K562 (cell line): ENCODE results near the gene PYGO2. TPM values are rescaled to one million over a fixed set of nuclear protein-coding genes. Genes with fewer than 3 reads are reported as not detected.

Experiments used
- CHD2 ChIP-seq: IDR thresholded peaks from 2 replicates; pipeline ENCODE4 v1.6.1; 2011; ENCODE audit warnings: low read depth, low read length
- CTCF ChIP-seq, 3 experiments: IDR thresholded peaks in 2 of 3; conservative IDR thresholded peaks in 1 of 3; 2 replicates each; pipeline ENCODE4 v1.5.1; 2011 to 2012; ENCODE audit warnings: low read length in 3 of 3, mild to moderate bottlenecking in 3 of 3, control low read depth in 2 of 3, improper control_type of control experiment in 1 of 3, inconsistent platforms in 1 of 3, low read depth in 1 of 3, mixed read lengths in 1 of 3, moderate library complexity in 1 of 3; ENCODE audit not compliant: insufficient read depth in 2 of 3
- DPF2 ChIP-seq: fragments of 450-650 bp; IDR thresholded peaks from 2 replicates; pipeline ENCODE4 v1.6.1; 2016
- ERF ChIP-seq: fragments of 450-650 bp; formaldehyde crosslinking; IDR thresholded peaks from 2 replicates; pipeline ENCODE4 v1.4.0; 2020; ENCODE audit warnings: mild to moderate bottlenecking, mixed read lengths
- HDAC6 ChIP-seq: IDR thresholded peaks from 2 replicates; pipeline ENCODE4 v1.6.1; 2012; ENCODE audit warnings: low read depth, mild to moderate bottlenecking, control low read depth, inconsistent platforms, low read length, moderate library complexity
- HLTF ChIP-seq: fragments of 450-650 bp; IDR thresholded peaks from 2 replicates; pipeline ENCODE4 v1.6.1; 2016
- KLF6 ChIP-seq: fragments of 250-450 bp; sonication (Bioruptor Pico); IDR thresholded peaks from 2 replicates; pipeline ENCODE4 v1.4.0; 2020; ENCODE audit warnings: mild to moderate bottlenecking, moderate library complexity, borderline replicate concordance
- NBN ChIP-seq: fragments of 450-650 bp; IDR thresholded peaks from 2 replicates; pipeline ENCODE4 v1.6.1; 2016; ENCODE audit warnings: low read depth, mild to moderate bottlenecking
- NCOA6 ChIP-seq: fragments of 450-650 bp; IDR thresholded peaks from 2 replicates; pipeline ENCODE4 v1.6.1; 2017; ENCODE audit warnings: mild to moderate bottlenecking
- NCOR1 ChIP-seq: fragments of 450-650 bp; IDR thresholded peaks from 2 replicates; pipeline ENCODE4 v1.6.1; 2016; ENCODE audit warnings: mild to moderate bottlenecking, moderate library complexity
- NFIC ChIP-seq: fragments of 450-650 bp; IDR thresholded peaks from 2 replicates; pipeline ENCODE4 v1.6.1; 2017; ENCODE audit warnings: mild to moderate bottlenecking, inconsistent platforms
- PHF21A ChIP-seq: fragments of 450-650 bp; IDR thresholded peaks from 2 replicates; pipeline ENCODE4 v1.6.1; 2017; ENCODE audit warnings: low read depth, borderline replicate concordance
- PHTF2 ChIP-seq: fragments of 250-450 bp; sonication (Bioruptor Pico); IDR thresholded peaks from 2 replicates; pipeline ENCODE4 v1.5.0; 2021; ENCODE audit warnings: mild to moderate bottlenecking
- RAD21 ChIP-seq, 2 experiments: fragments of 250-450 bp in 1 of 2; fragments of 450-650 bp in 1 of 2; sonication (Bioruptor Pico) in 1 of 2; formaldehyde crosslinking in 1 of 2; IDR thresholded peaks in 1 of 2; conservative IDR thresholded peaks in 1 of 2; 2 replicates each; pipeline versions ENCODE4 v1.4.0 to v1.8.0; 2020 to 2022; ENCODE audit warnings: mild to moderate bottlenecking in 2 of 2, moderate library complexity in 1 of 2
- SIN3B ChIP-seq: fragments of 450-650 bp; IDR thresholded peaks from 2 replicates; pipeline ENCODE4 v1.6.1; 2017; ENCODE audit warnings: low read depth, mild to moderate bottlenecking, moderate library complexity
- TCF3 ChIP-seq: sonication (generic); formaldehyde crosslinking; IDR thresholded peaks from 2 replicates; pipeline ENCODE4 v1.4.0; 2020; ENCODE audit warnings: mild to moderate bottlenecking, missing genetic modification reagents
- THRB ChIP-seq: fragments of 450-650 bp; formaldehyde crosslinking; conservative IDR thresholded peaks from 2 replicates; pipeline ENCODE4 v1.4.0; 2022; ENCODE audit warnings: mild to moderate bottlenecking, missing genetic modification characterization
- TRIM25 ChIP-seq: fragments of 450-650 bp; IDR thresholded peaks from 2 replicates; pipeline ENCODE4 v1.7.0; 2016; ENCODE audit warnings: borderline replicate concordance
- ZBTB26 ChIP-seq: fragments of 450-650 bp; formaldehyde crosslinking; IDR thresholded peaks from 2 replicates; pipeline ENCODE4 v1.4.0; 2022; ENCODE audit warnings: missing genetic modification characterization
- ZNF133 ChIP-seq: fragments of 250-450 bp; sonication (Bioruptor Pico); IDR thresholded peaks from 2 replicates; pipeline ENCODE4 v1.4.0; 2020; ENCODE audit warnings: mild to moderate bottlenecking
- ZNF444 ChIP-seq: fragments of 250-450 bp; sonication (Bioruptor Pico); IDR thresholded peaks from 2 replicates; pipeline ENCODE4 v1.4.0; 2020; ENCODE audit warnings: mild to moderate bottlenecking, moderate library complexity
- ZNF445 ChIP-seq: fragments of 250-450 bp; sonication (Bioruptor Pico); IDR thresholded peaks from 2 replicates; pipeline ENCODE4 v1.4.0; 2020; ENCODE audit warnings: low read depth, mild to moderate bottlenecking, moderate library complexity
- polyA plus RNA-seq, 8 experiments: library from polyadenylated mRNA; depleted of rRNA in 4 of 8; stranded (reverse) in 5 of 8; unstranded in 3 of 8; fragments of >200 nt; fragmentation: Nextera tagmentation in 2 of 8; fragmentation: Illumina TruSeq in 1 of 8; extraction: Ambion mirVana in 2 of 8; extraction: Trizol in 1 of 8; gene quantifications; 2 replicates each; pipeline versions ENCODE4 v1.2.1 to v1.2.3, GENCODE V29; 2011 to 2014; ENCODE audit warnings: inconsistent platforms in 1 of 8, missing spikeins in 1 of 8
- total RNA-seq, 7 experiments: library from RNA; depleted of rRNA in 6 of 7; stranded (reverse); fragments of >200 nt in 6 of 7; fragmentation: Illumina TruSeq in 2 of 7; extraction: Trizol in 2 of 7; gene quantifications; 2 replicates each; pipeline versions ENCODE4 v1.2.1 to v1.2.3, GENCODE V29; 2011 to 2021; ENCODE audit warnings: low replicate concordance in 1 of 7

Gene PYGO2
- total and polyA plus RNA-seq, 9 of the 15 experiments (the other 6 are each of a cell fraction or from before 2014, with no cell fraction given) = 8.3 to 36.2 (median 18.2) TPM

GRCh38 chr1:155001675-155002463 lies 40.3 kb upstream of the PYGO2 start (continued):
- no peak for TF ChIP-seq TRIM25
- peak; percentile 95 for TF ChIP-seq ZBTB26
- TF ChIP-seq CHD2 = peak; percentile 71
- TF ChIP-seq PHTF2 = no peak
- no peak for TF ChIP-seq ZNF133 (CRISPR knock-in tag)
- no peak for TF ChIP-seq ERF
- TF ChIP-seq THRB (CRISPR knock-in tag) = peak; percentile 97
- no peak for TF ChIP-seq TCF3 (CRISPR knock-in tag)
- TF ChIP-seq NCOR1 = peak; percentile 46; the same call in 1 of the 2 replicates
- TF ChIP-seq RAD21 (CRISPR knock-in tag; conservative IDR thresholded peaks at IDR 0.05 in 1 of 2, IDR thresholded peaks at IDR 0.05 in 1 of 2) = peak; percentile 17 to 40; a peak in 2 of 4 replicates
- 0 out of 2 replicates have a peak, but pooled peaks have one; percentile 39 for TF ChIP-seq NFIC
- peak; percentile 80; the same call in 1 of the 2 replicates for TF ChIP-seq ZNF444 (CRISPR knock-in tag)
- TF ChIP-seq SIN3B = 0 out of 2 replicates have a peak, but pooled peaks have one; percentile 20
- TF ChIP-seq ZNF445 (CRISPR knock-in tag) = no peak
- no peak for TF ChIP-seq HDAC6
- TF ChIP-seq KLF6 (CRISPR knock-in tag) = no peak
- TF ChIP-seq NBN = peak; percentile 88
- peak; percentile 68; the same call in 1 of the 2 replicates for TF ChIP-seq HLTF
- TF ChIP-seq NCOA6 = no peak
- no peak; the same call in 1 of the 2 replicates for TF ChIP-seq PHF21A
- TF ChIP-seq DPF2 = peak; percentile 78; the same call in 1 of the 2 replicates
- peak; percentile 60 to 70 (median 65) for TF ChIP-seq CTCF (IDR thresholded peaks at IDR 0.05 in 2 of 3, conservative IDR thresholded peaks at IDR 0.05 in 1 of 3; ENCODE audit: insufficient read depth in 2 of 3, low read depth in 1 of 3, low read length in 3 of 3)
